Measurements from ENCODE around the gene GGTA1.

- no peak for TF ChIP-seq TCF12 (IDR thresholded peaks at IDR 0.05; ENCODE audit: low read depth)
- no peak for TF ChIP-seq RAD21 (IDR thresholded peaks at IDR 0.05; ENCODE audit: low read depth)
- TF ChIP-seq EP300 (IDR thresholded peaks at IDR 0.05; ENCODE audit: borderline replicate concordance): no peak
- no peak for TF ChIP-seq REST (IDR thresholded peaks at IDR 0.05; ENCODE audit: low read depth)
- TF ChIP-seq, protein P1, sequence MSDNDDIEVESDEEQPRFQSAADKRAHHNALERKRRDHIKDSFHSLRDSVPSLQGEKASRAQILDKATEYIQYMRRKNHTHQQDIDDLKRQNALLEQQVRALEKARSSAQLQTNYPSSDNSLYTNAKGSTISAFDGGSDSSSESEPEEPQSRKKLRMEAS (IDR thresholded peaks at IDR 0.05): no peak
- TF ChIP-seq EGR1 (IDR thresholded peaks at IDR 0.05): no peak
- TF ChIP-seq NFIC (IDR thresholded peaks at IDR 0.05): no peak
- no peak for TF ChIP-seq YY1 (IDR thresholded peaks at IDR 0.05; ENCODE audit: low read depth)
- no peak for TF ChIP-seq TAF1 (IDR thresholded peaks at IDR 0.05; ENCODE audit: low read depth)
- no peak for TF ChIP-seq CEBPB (IDR thresholded peaks at IDR 0.05)
Observed at GRCh38 chr9:121443981-121444380, 55.7 kb downstream of the GGTA1 start.

Measured in Ishikawa (cell line).